SK-N-SH (cell line): ENCODE measurements around the gene PCIF1. TPM values are rescaled to one million over a fixed set of nuclear protein-coding genes. Genes with fewer than 3 reads are reported as not detected.

Experiments used
- CTCF ChIA-PET: fragments of 300-600, 350-600 bp; formaldehyde crosslinking; extraction: SDS; loops from one replicate; lab custom pipeline; 2021; lab: Yijun Ruan, JAX
- POLR2A ChIA-PET: fragments of 350-600 bp; sonication (Branson Sonifier 250); formaldehyde crosslinking; extraction: SDS; loops from one replicate; lab custom pipeline; 2020; ENCODE audit warnings: antibody characterized with exemption, inconsistent platforms; lab: Yijun Ruan, JAX
- DNase-seq: peaks from one replicate; pipeline ENCODE4 v3.0.0; 2012
- H2AFZ ChIP-seq: fragments of 200-600 bp; sonication (generic); 2 replicates; pipeline ENCODE4 v1.8.1; 2016; ENCODE audit warnings: antibody characterized with exemption, mild to moderate bottlenecking, low read depth
- H3F3A ChIP-seq: fragments of 200-600 bp; sonication (generic); replicated peaks from 2 replicates; pipeline ENCODE3; 2016; ENCODE audit warnings: antibody characterized with exemption, mild to moderate bottlenecking; ENCODE audit not compliant: insufficient read depth
- H3K27ac ChIP-seq, 2 experiments: fragments of 200-500 bp in 1 of 2; fragments of 200-600 bp in 1 of 2; sonication (Bioruptor generic) in 1 of 2; sonication (generic), shearing (Covaris generic) in 1 of 2; 2 replicates each; pipeline versions ENCODE4 v1.5.1 to v1.6.1; 2014 to 2016; ENCODE audit warnings: low read depth in 2 of 2, inconsistent platforms in 1 of 2, low read length in 1 of 2, mild to moderate bottlenecking in 1 of 2, mixed read lengths in 1 of 2
- H3K27me3 ChIP-seq: fragments of 200-600 bp; sonication (generic), shearing (Covaris generic); 2 replicates; pipeline ENCODE4 v1.6.1; 2016; ENCODE audit warnings: mixed run types; ENCODE audit not compliant: insufficient read depth
- H3K36me3 ChIP-seq, 2 experiments: fragments of 200-500 bp in 1 of 2; fragments of 200-600 bp in 1 of 2; sonication (Bioruptor generic) in 1 of 2; sonication (generic) in 1 of 2; replicated peaks in 1 of 2; 2 replicates each; pipeline versions ENCODE3 to v1.5.1; 2014 to 2016; ENCODE audit warnings: low read length in 1 of 2, mild to moderate bottlenecking in 1 of 2; ENCODE audit not compliant: insufficient read depth in 2 of 2, control insufficient read depth in 1 of 2
- H3K4me1 ChIP-seq, 2 experiments: fragments of 200-500 bp in 1 of 2; fragments of 200-600 bp in 1 of 2; sonication (Bioruptor generic) in 1 of 2; sonication (generic), shearing (Covaris generic) in 1 of 2; 2 replicates each; pipeline versions ENCODE4 v1.5.1 to v1.6.1; 2014 to 2016; ENCODE audit warnings: low read depth in 1 of 2, low read length in 1 of 2, mixed run types in 1 of 2; ENCODE audit not compliant: insufficient read depth in 2 of 2, control insufficient read depth in 1 of 2
- H3K4me2 ChIP-seq: fragments of 200-600 bp; sonication (generic), shearing (Covaris generic); 2 replicates; pipeline ENCODE4 v1.6.1; 2017; ENCODE audit warnings: mixed run types
- H3K4me3 ChIP-seq, 2 experiments: fragments of 200-500 bp in 1 of 2; fragments of 200-600 bp in 1 of 2; sonication (Bioruptor generic) in 1 of 2; sonication (generic), shearing (Covaris generic) in 1 of 2; 2 replicates each; pipeline versions ENCODE4 v1.5.1 to v1.8.1; 2014 to 2016; ENCODE audit warnings: low read depth in 2 of 2, inconsistent platforms in 1 of 2, low read length in 1 of 2, mild to moderate bottlenecking in 1 of 2, mixed read lengths in 1 of 2, moderate library complexity in 1 of 2
- H3K79me2 ChIP-seq: fragments of 200-600 bp; sonication (generic); 2 replicates; pipeline ENCODE4 v1.8.1; 2017; ENCODE audit warnings: mild to moderate bottlenecking; ENCODE audit not compliant: insufficient read depth
- H3K9ac ChIP-seq: fragments of 200-600 bp; sonication (generic); 2 replicates; pipeline ENCODE4 v1.6.1; 2017; ENCODE audit warnings: mixed run types
- H3K9me2 ChIP-seq: fragments of 200-600 bp; sonication (generic); 2 replicates; pipeline ENCODE4 v1.6.1; 2017; ENCODE audit warnings: mixed run types
- H3K9me3 ChIP-seq: fragments of 200-600 bp; sonication (generic); 2 replicates; pipeline ENCODE4 v1.6.1; 2017; ENCODE audit warnings: mixed run types, mild to moderate bottlenecking, moderate library complexity
- H4K20me1 ChIP-seq: fragments of 200-600 bp; sonication (generic); 2 replicates; pipeline ENCODE4 v1.6.1; 2017; ENCODE audit warnings: mild to moderate bottlenecking, mixed run types; ENCODE audit not compliant: insufficient read depth
- CHD2 ChIP-seq: fragments of 150-350 bp; IDR thresholded peaks from 2 replicates; pipeline ENCODE4 v1.6.1; 2018; ENCODE audit warnings: low read length; ENCODE audit not compliant: partially characterized antibody
- CTCF ChIP-seq: fragments of 200-600 bp; sonication (generic); IDR thresholded peaks from 2 replicates; pipeline ENCODE4 v1.6.1; 2017; ENCODE audit warnings: antibody characterized with exemption, mild to moderate bottlenecking, moderate library complexity
- ELF1 ChIP-seq: IDR thresholded peaks from 2 replicates; pipeline ENCODE4 v1.4.0; 2012
- EZH2phosphoT487 ChIP-seq: fragments of 200-600 bp; sonication (generic); IDR thresholded peaks from 2 replicates; pipeline ENCODE4 v1.6.1; 2017; ENCODE audit warnings: low read depth, mixed run types, mild to moderate bottlenecking, antibody characterized with exemption, moderate library complexity, borderline replicate concordance
- FOXM1 ChIP-seq: IDR thresholded peaks from 2 replicates; pipeline ENCODE4 v1.4.0; 2012; ENCODE audit warnings: low read depth, mild to moderate bottlenecking
- GATA2 ChIP-seq: sonication (generic); formaldehyde crosslinking; IDR thresholded peaks from 2 replicates; pipeline ENCODE4 v1.5.0; 2020; ENCODE audit warnings: mild to moderate bottlenecking, missing genetic modification reagents
- IRF3 ChIP-seq: fragments of 150-350 bp; IDR thresholded peaks from 2 replicates; pipeline ENCODE4 v1.6.1; 2016; ENCODE audit warnings: mild to moderate bottlenecking, low read depth, low read length
- JUND ChIP-seq: IDR thresholded peaks from 2 replicates; pipeline ENCODE4 v1.4.0; 2012
- MXI1 ChIP-seq: IDR thresholded peaks from 2 replicates; pipeline ENCODE4 v1.6.1; 2012; ENCODE audit warnings: mild to moderate bottlenecking, low read depth, low read length, improper control_type of control experiment
- NRF1 ChIP-seq: IDR thresholded peaks from 2 replicates; pipeline ENCODE4 v1.6.1; 2012; ENCODE audit warnings: low read depth, mild to moderate bottlenecking, low read length
- POLR2AphosphoS5 ChIP-seq: IDR thresholded peaks from 2 replicates; pipeline ENCODE4 v1.6.1; 2012; ENCODE audit warnings: low read depth, low read length
- RAD21 ChIP-seq: IDR thresholded peaks from 2 replicates; pipeline ENCODE4 v1.6.1; 2012; ENCODE audit warnings: mild to moderate bottlenecking, low read length
- RCOR1 ChIP-seq: fragments of 150-350 bp; IDR thresholded peaks from 2 replicates; pipeline ENCODE4 v1.6.1; 2017; ENCODE audit warnings: antibody characterized with exemption, low read length
- REST ChIP-seq: IDR thresholded peaks from 2 replicates; pipeline ENCODE4 v1.6.1; 2012; ENCODE audit warnings: mild to moderate bottlenecking, low read depth, low read length, moderate library complexity
- SIN3A ChIP-seq: IDR thresholded peaks from 2 replicates; pipeline ENCODE4 v1.6.1; 2012; ENCODE audit warnings: low read depth, mild to moderate bottlenecking, low read length, moderate library complexity, borderline replicate concordance
- TAF1 ChIP-seq: IDR thresholded peaks from 2 replicates; pipeline ENCODE4 v1.6.1; 2012; ENCODE audit warnings: low read depth, mild to moderate bottlenecking, low read length, moderate library complexity, borderline replicate concordance
- TCF12 ChIP-seq: IDR thresholded peaks from 2 replicates; pipeline ENCODE4 v1.4.0; 2012
- TEAD4 ChIP-seq: IDR thresholded peaks from 2 replicates; pipeline ENCODE4 v1.4.0; 2012; ENCODE audit warnings: mild to moderate bottlenecking, borderline replicate concordance; ENCODE audit not compliant: insufficient read depth
- YY1 ChIP-seq: IDR thresholded peaks from 2 replicates; pipeline ENCODE4 v1.4.0; 2012; ENCODE audit warnings: low read depth, mild to moderate bottlenecking
- ZBTB33 ChIP-seq: IDR thresholded peaks from 2 replicates; pipeline ENCODE4 v1.4.0; 2012; ENCODE audit warnings: low read depth, borderline replicate concordance
- WGBS: methylation state at CpG from one replicate; pipeline ENCODE4 v1.1.6; 2017; ENCODE audit warnings: low lambda C conversion rate; 5-methylcytosine and 5-hydroxymethylcytosine counted together
- polyA plus RNA-seq, 3 experiments: library from polyadenylated mRNA; depleted of rRNA; stranded (reverse); fragments of >200 nt; gene quantifications; 2 replicates each; pipeline ENCODE4 v1.2.3, GENCODE V29; 2012

Gene PCIF1
- polyA plus RNA-seq, 1 of the 3 experiments (the other 2 are of a cell fraction): 23.1 TPM

GRCh38 chr20:45968081-45968671 is 33.7 kb downstream of the PCIF1 start:
- CTCF ChIA-PET: interaction anchor here (0.6 to 4.3 kb wide), 8 partner anchors 9 to 376 kb away, joined by 3 to 51 read pairs (median 14); partner anchors contain the start of genes CTSA, NEURL2 and PCIF1
- H3K9me3 ChIP-seq: no peaks in the 10 kb centered on the region
- no peak overlapping the region for H3K4me3 ChIP-seq
- H4K20me1 ChIP-seq: no peaks in the 10 kb centered on the region
- no peaks in the 10 kb centered on the region for H3K27me3 ChIP-seq
- no peaks in the 10 kb centered on the region for H3K9me2 ChIP-seq
- H3F3A ChIP-seq: peaks cover 9% of the 10 kb centered on the region
- no peak overlapping the region for H3K9ac ChIP-seq
- H3K79me2 ChIP-seq: peaks cover 32% of the 10 kb centered on the region
- 94% methylated on average over 9 of the region's 10 CpGs for WGBS
- POLR2A ChIA-PET: no interaction called here
- TF ChIP-seq TCF12 (no peak), YY1 (no peak), ZBTB33 (no peak), CHD2 (no peak), REST (no peak), RAD21 (no peak), ELF1 (no peak), TEAD4 (no peak), RCOR1 (no peak), EZH2phosphoT487 (no peak), JUND (no peak), POLR2AphosphoS5 (no peak), FOXM1 (no peak), MXI1 (no peak), NRF1 (no peak), TAF1 (no peak), IRF3 (no peak), GATA2 (CRISPR knock-in tag) (no peak), CTCF (no peak), SIN3A (no peak)
- no peak overlapping the region for H2AFZ ChIP-seq
- H3K4me2 ChIP-seq: no peak overlapping the region; the same call in 1 of the 2 replicates
- peaks cover 32 to 37% of the 10 kb centered on the region in 2 experiments for H3K36me3 ChIP-seq
- peaks cover 9 to 16% of the 10 kb centered on the region in 2 experiments; a peak in 2 of 4 replicates for H3K4me1 ChIP-seq
- DNase-seq: peak; percentile 15
- H3K27ac ChIP-seq: no peak overlapping the region
